ENCODE data around the gene ARSG. TPM values are rescaled to one million over a fixed set of nuclear protein-coding genes. Genes with fewer than 3 reads are reported as not detected.
"Not testable (repeated sequence)": the region's sequence is repeated elsewhere in the genome, so short reads cannot be mapped to it uniquely, and the experiment has no call there.

ARSG gene
- total RNA-seq, 1 donor from 2014 or later, result 10.4 TPM

DNA sequence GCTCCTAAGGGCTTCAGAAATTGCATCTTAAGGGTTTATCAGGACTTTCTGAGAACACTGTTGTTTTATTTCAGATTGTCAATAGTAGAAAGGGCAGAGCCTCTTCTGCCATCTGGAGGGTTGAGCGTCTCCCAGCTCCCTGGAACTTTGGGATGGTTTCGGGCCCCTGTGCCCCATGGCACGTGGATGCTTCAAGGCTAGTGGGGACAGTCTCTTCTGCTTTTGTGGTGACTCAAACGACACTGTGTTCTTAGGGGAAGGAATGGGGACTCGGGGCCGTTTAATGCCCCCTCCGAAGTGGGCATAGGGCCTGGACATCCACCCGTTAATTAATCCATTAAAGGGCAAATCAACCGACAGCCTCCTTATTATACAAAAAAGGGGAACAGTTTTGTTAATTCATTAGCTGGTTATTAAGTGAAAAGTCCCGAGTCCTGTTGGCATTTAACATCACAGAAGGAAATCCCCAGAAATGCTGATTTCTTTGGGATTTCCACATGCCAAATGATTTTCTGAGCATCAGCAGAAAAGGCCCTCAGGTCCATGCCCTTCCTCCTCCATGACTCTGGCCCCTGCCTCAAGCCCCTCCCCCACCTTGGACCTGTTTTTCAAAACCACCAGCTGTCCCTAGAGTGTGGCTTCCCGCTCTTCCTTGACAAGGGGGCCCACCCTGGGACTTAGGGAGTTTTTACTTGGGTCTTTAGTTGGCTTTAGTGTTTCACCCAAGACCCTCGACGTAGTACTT, 68.7 kb downstream of the ARSG start:
- intact Hi-C loops (cut with micrococcal nuclease), result no loop called here

DNA sequence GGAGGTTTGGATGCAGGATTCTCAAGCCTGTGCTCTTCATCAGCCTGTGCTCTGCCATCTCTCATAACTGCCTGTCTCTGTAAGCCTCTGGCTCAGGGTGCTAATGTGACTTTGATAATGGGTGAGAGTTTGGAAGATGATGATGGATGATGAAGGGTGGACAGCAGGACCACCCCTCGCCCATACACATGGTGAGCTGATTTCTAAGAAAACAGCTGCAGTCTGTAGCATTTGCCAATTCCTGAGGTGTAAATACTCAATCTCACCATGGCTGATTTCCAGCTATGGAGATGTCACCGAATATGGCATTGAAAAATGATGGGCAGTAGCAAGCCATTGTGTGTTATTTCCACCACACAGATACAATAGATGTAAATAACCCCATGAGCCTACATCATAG, 74.2 kb downstream of the ARSG start:
- intact Hi-C loops (cut with micrococcal nuclease), result no loop called here

DNA sequence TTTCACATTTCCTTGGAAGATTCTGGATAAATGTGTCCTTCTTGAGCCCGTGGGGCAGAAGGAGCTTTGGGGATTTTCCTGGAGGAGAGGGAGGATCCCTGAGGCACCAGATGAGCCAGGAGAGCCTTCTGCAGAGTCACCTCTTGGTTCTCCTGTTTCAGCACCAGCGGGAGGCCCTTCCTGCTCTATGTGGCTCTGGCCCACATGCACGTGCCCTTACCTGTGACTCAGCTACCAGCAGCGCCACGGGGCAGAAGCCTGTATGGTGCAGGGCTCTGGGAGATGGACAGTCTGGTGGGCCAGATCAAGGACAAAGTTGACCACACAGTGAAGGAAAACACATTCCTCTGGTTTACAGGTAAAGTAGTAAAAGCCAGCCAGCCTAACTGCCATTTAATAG, 77.1 kb downstream of the ARSG start:
- intact Hi-C loops (cut with micrococcal nuclease), result no loop called here

DNA sequence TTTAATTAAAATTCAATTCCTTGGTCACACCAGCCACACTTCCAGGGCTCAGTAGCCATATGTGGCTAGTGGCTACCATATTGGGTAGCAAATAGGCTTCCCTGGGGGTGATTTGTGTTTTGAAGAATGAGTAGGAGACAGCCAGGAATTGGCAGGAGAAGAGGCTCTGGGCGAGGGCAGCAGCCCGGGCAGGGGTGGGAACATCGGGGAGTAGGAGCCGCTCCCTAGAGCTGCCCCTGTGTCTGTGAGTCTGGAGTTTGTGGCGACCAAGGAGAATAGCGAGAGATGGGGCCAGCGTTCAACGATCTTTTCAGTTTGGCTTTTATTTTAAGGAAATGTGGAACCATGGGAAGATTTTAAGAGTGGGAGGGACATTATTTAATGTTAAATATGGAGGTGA, 84.3 kb downstream of the ARSG start:
- intact Hi-C loops (cut with micrococcal nuclease), result no loop called here

DNA sequence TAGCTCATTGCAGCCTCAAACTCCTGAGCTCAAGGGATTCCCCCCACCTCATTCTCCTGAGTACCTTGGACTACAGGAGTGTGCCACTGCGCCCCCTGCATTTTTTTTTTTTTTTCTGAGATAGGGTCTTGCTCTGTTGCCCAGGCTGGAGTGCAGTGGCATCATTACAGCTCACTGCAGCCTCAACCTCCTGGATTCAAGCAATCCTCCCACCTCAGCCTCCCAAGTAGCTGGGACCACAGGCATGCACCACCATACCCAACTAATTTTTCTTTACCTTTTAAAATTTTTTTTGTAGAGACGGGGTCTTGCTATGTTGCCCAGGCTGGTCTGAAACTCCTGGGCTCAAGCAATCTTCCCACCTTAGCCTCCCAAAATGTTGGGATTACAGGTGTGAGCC, 84.9 kb downstream of the ARSG start:
- intact Hi-C loops (cut with micrococcal nuclease), result not testable (repeated sequence)

GRCh38 chr17:68377771-68378267, 86.5 kb downstream of the ARSG start:
- intact Hi-C loops (cut with micrococcal nuclease), result no loop called here

DNA sequence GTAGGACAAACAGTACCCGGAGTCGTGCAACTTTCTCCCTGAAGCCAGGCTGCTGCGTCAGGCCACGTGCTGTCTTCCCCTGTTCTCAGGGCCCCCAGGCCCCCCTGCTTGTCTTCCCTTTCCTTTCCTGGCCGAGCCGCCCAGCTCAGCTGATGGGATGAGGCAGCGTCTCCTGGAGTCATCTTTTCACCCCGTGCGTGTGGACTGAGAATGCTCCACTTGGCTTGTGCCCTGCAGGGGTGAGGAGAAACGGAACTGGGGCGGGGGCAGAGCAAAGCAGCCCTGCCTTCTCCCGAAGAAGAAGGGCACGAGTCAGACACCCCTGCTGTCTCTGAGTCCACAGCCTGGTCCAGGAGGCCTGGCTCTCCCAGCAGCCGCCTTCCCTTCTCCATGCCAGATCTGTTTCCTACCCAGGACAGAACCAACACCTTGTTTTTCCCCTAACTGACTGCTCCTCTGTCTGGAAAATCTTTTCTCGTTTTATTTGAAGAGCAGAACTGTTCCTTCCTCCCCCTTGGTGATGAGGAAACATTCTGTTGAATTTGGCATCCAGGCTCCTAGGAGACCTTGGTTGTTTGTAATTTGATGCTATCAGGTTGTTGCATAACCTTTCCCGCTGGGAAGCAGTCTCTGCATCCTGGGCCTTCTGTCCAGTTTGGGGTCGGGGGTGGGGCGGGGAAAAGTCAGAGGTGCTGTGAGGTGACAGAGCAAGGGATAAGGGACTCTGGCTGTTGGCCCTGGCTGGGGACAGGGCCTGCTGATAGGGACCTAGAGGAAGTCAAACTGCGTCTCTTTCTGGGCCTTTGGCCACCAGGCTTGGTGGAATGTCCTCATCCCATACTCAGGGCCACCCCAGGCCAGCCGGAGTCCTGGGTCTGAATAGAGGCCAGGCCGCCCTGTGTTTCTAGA, 87.2 kb downstream of the ARSG start:
- intact Hi-C loops (cut with micrococcal nuclease), result no loop called here

- intact Hi-C loops (cut with micrococcal nuclease), result no loop called here
Measured at GRCh38 chr17:68379177-68379510, 87.8 kb downstream of the ARSG start.

- intact Hi-C loops (cut with micrococcal nuclease), result no loop called here
Measured at GRCh38 chr17:68379692-68380677, 88.7 kb downstream of the ARSG start.

DNA sequence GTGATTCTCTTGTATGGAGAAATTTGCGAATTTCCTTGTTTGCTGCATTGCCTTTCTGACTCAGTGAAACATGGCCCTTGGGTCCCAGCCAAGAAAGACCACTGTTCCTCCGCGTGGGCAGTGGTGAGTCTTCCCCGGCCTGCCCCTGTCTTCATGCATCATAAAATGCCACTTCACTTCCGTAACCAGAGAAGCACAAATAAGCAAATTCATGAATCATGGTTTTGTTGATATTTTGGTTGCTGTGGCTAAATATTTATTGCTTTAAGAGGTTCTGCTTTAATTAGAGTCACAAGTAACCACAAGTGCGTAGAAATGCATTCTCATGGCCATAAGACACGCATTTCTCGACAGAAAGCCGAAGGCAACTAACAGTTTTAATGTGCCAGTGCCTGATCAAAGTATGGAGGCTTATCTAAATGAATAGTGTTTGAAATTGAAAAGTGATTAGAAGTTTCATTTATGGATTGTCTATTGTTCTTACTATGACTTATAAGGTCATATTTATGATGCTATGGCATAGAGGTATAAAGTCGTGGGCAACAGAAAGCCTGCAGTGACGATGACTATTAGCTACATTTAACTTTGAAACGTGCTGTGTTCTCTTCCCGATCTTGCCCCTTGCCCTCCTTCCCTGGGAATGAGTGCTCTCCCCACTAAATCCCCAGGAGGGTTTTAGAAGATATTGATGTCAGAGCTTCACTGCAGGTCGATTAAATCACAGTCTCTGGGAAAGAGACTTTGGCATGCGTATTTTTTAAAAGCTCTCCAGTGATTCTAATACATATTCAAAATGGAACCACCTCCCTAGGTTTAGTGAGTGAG, 90.0 kb downstream of the ARSG start:
- intact Hi-C loops (cut with micrococcal nuclease), result no loop called here

GRCh38 chr17:68382582-68383085, 91.3 kb downstream of the ARSG start:
- intact Hi-C loops (cut with micrococcal nuclease), result no loop called here

GRCh38 chr17:68383120-68383442, 91.8 kb downstream of the ARSG start:
- intact Hi-C loops (cut with micrococcal nuclease), result no loop called here

DNA sequence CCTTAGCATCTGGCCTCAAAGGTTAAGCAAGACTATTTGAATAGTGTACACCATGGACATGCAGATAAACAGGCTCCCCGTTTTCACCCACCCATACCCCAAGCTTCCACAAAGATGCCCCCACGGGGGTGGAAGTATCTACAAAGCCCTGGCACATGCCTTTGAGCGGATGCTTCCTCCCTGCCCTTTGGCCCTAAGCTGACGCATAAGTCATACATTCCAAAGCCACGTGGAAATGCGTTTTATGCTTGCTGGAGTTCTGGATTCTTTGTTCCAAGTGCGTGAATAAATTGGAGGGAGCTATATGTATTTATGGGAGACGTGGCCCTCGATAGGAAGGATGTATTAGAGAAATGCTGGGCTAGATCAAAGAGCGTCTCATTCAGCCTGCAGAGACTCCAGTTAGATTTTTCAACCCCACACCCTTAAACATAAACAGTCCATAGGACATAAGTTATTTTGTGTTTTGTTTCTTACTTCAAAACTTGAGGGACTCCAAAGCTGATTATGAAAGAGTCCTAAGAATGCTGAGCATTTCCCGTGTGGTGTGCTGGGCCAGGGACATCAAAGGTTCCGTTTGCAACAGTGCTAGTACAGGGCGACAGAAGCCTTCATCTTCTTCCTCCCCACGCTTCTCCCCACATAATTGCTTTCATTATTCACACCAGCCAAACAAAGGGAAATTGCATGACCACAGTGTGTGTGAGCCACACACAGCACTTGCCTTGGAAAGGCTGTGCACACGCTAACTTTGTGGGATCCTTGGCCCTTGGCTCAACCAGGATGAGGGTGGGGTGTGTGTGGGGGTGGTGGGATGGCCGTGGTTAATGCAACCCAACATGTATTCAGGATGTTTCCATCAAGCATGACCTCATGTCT, 92.4 kb downstream of the ARSG start:
- intact Hi-C loops (cut with micrococcal nuclease), result no loop called here

DNA sequence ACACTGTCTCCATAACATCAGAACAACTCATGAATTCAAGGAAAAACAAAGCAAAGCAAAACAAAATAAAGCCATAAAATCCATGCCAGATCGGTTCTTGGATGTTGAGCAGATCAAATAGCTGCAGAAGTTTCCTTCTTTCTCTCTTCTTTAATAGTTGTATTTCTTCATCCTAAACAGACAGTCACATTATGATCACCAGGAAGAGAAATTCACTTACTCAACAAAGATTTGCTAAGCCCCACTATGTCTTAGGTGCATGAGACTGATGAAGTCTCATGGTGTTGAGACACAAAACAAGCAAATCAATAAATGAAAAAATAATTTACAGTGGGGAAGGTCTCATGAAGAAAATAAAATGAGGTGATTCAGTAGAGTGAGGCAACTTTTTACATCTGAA, 93.2 kb downstream of the ARSG start:
- intact Hi-C loops (cut with micrococcal nuclease), result no loop called here

DNA sequence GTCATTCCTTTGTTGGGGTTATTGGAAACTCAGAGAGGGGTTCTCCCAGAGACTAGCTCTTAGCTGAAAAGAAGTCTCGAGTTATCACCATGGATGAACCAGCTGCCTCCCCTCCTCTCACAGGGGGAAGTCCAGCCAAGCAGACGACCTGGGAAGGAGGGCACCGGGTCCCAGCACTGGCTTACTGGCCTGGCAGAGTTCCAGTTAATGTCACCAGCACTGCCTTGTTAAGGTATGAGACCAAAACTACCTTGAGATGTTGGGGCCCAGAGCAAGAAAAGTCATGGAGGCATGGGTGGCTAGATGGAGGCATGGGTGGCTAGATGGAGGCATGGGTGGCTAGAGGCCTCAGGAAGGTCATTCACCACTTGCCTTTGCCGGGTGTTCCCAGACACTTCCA, 93.6 kb downstream of the ARSG start:
- intact Hi-C loops (cut with micrococcal nuclease), result no loop called here

DNA sequence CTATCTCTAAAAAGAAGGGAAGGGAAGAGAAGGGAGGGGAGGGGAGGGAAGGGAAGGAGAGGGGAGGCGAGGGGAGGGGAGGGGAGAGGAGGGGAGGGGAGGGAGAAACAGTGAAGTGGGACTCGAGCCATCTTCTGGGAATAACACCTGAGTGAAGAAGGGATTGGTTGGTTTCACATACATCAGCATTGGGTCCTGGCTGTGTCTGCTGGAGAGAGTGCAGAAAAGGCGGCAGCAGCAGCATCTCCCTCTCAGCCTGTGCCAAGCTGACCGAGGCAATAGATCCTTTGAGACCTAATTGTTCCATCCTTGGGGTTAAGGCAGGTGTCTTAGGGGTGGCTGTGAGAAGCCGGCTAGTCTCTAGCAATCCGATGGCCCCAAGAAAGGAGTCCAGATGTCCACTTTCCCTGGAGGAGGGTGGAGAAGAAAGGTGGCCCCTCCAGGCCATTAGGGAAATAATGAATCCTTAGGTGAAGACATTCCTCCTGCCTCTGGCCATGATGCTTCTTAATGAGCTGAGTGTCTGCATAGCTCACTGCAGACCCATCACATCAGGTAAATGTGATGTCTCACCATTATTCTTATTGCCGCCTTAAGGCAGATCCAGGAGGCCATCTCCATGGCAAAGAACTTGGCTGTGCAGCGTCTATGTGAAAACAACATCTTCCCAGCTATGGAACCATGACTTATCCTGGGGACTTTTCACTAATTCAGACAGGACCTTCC, 94.4 kb downstream of the ARSG start:
- intact Hi-C loops (cut with micrococcal nuclease), result no loop called here

GRCh38 chr17:68387435-68388218, 96.3 kb downstream of the ARSG start:
- intact Hi-C loops (cut with micrococcal nuclease), result no loop called here

- intact Hi-C loops (cut with micrococcal nuclease), result no loop called here
Measured at GRCh38 chr17:68389041-68389440, 97.7 kb downstream of the ARSG start.

All from T-helper 2 cell treated with Interferon-gamma antibody and Interleukin-4, amounts not matched to agents 100 ng/mL and 5 ng/mL, for 36 hours (primary cell).